ENCODE results near the gene STX8. TPM values are rescaled to one million over a fixed set of nuclear protein-coding genes. Genes with fewer than 3 reads are reported as not detected.

STX8 gene
- total RNA-seq, 1 donor from 2014 or later = 57.8 TPM

DNA sequence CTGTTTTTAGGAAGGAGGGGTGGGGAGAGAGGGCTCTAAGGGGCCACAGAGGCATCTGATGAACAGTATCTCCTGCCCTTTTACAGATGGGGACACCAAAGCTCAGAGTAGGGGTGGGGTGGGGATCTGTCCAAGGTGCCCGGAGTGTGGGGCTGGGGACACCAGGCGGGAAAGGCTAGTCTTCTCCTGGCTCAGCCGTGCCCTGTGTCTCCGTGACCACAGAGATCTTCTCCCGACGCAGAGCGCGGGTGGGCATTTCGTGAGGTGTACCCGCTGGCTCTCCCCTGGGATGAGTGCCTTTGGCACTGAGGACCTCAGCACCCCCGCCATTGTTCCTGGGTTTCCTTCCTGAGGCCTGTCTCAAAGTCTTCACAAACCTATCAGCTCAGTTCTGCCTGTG lies 344.8 kb downstream of the STX8 start:
- no peaks in the 10 kb centered on the region for H3K4me1 ChIP-seq
- peaks cover 32% of the 10 kb centered on the region for H3K27me3 ChIP-seq (ENCODE audit: low read depth)
- intact Hi-C loops (cut with DNase I) = no loop called here
- H3K36me3 ChIP-seq = no peaks in the 10 kb centered on the region
- H3K4me3 ChIP-seq = no peak overlapping the region
- TF ChIP-seq, protein P1, sequence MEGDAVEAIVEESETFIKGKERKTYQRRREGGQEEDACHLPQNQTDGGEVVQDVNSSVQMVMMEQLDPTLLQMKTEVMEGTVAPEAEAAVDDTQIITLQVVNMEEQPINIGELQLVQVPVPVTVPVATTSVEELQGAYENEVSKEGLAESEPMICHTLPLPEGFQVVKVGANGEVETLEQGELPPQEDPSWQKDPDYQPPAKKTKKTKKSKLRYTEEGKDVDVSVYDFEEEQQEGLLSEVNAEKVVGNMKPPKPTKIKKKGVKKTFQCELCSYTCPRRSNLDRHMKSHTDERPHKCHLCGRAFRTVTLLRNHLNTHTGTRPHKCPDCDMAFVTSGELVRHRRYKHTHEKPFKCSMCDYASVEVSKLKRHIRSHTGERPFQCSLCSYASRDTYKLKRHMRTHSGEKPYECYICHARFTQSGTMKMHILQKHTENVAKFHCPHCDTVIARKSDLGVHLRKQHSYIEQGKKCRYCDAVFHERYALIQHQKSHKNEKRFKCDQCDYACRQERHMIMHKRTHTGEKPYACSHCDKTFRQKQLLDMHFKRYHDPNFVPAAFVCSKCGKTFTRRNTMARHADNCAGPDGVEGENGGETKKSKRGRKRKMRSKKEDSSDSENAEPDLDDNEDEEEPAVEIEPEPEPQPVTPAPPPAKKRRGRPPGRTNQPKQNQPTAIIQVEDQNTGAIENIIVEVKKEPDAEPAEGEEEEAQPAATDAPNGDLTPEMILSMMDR (IDR thresholded peaks at IDR 0.05) = no peak
- no peaks in the 10 kb centered on the region for H3K9me3 ChIP-seq
- no peak overlapping the region for H3K27ac ChIP-seq
- DNase-seq (peak; percentile 34), ATAC-seq (no peak)

DNA sequence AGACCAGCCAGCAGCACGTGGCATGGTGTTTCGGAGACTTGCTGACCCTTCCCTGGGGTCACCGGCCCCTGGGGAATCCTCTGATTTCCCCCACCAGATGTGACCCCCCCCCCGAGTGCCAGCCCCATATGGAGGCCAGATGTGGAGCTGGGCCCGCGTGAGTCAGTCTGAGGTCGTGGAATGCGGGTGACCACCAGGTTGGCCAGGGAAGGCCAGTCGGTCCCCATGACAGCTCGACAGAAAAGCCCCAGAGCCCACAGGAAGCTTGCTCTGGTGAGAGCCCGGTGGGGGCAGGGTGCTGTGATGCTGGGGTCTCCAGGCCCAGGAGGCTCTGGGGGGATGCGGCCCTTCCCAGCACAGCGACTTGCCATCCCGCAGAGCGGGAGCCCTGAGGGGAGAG lies 345.3 kb downstream of the STX8 start:
- no peak for DNase-seq

DNA sequence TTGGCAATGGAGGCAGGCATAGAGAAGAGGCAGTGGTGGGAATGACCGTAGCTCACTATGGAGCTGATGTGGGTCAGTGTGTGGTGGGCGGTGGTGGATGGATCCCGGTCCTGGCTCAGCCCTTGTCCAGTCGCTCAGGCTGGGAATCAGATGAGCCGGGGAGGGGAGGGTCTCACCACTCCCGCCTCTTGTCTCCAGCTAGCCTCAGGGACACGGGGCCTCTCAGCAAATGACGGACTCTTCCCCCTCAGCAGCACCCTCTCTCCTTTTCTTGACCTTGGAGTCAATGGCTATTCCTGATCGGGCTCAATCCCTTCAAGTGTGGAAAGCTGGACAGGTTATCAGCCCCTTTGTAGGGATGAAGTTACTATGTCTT lies 345.8 kb downstream of the STX8 start:
- intact Hi-C loops (cut with DNase I) = no loop called here
- H3K9me3 ChIP-seq = no peaks in the 10 kb centered on the region
- TF ChIP-seq, protein P1 (IDR thresholded peaks at IDR 0.05) = no peak
- no peaks in the 10 kb centered on the region for H3K4me1 ChIP-seq
- ATAC-seq (no peak), DNase-seq (no peak)
- H3K4me3 ChIP-seq = no peak overlapping the region
- H3K36me3 ChIP-seq = no peaks in the 10 kb centered on the region
- H3K27me3 ChIP-seq (ENCODE audit: low read depth) = peaks cover 32% of the 10 kb centered on the region
- no peak overlapping the region for H3K27ac ChIP-seq

More for the DNA sequence above, 345.3 kb downstream of the STX8 start:
- H3K4me1 ChIP-seq = no peaks in the 10 kb centered on the region
- no peak for ATAC-seq
- TF ChIP-seq, protein P1 (IDR thresholded peaks at IDR 0.05) = no peak
- peaks cover 32% of the 10 kb centered on the region for H3K27me3 ChIP-seq (ENCODE audit: low read depth)
- no peaks in the 10 kb centered on the region for H3K36me3 ChIP-seq
- H3K27ac ChIP-seq = no peak overlapping the region
- H3K4me3 ChIP-seq = no peak overlapping the region
- intact Hi-C loops (cut with DNase I) = no loop called here
- no peaks in the 10 kb centered on the region for H3K9me3 ChIP-seq

DNA sequence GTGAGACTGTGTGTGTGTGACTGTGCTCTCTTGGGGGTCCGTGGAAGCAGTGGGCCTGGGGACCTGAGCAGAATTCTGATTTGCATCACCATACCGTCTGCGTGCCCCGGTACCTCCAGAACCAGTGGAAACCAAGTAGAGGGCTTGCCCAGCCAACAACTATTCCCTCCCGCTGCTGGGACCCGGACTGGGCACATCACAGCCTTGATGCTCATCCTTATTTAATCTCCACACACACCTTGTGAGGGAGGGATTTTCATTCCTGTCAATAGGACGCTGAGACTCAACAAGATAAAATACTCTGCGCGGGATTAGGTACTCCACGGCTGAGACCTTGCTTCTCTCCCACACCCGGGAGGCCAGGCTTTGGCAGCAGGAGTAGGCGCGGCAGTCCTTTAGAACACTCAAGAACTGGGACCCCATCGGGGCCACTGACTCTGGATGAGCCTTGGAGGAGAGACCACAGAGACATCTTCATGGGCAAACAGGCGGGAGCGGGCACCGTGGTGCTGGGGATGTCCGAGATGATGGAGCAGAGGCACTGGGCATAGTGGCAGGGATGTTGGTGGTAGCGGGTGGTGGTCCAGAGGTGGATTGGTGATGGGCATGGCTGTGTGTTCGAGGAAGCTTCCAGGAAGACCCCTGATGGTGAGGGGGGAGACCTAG lies 346.3 kb downstream of the STX8 start:
- Histone ChIP-seq H3K9me3 (no peaks in the 10 kb centered on the region), H3K4me3 (no peak overlapping the region), H3K36me3 (no peaks in the 10 kb centered on the region), H3K4me1 (no peaks in the 10 kb centered on the region), H3K27ac (no peak overlapping the region), H3K27me3 (ENCODE audit: low read depth) (peaks cover 28% of the 10 kb centered on the region)
- no peak for ATAC-seq
- intact Hi-C loops (cut with DNase I) = no loop called here
- DNase-seq = no peak
- TF ChIP-seq, protein P1 (IDR thresholded peaks at IDR 0.05) = no peak

DNA sequence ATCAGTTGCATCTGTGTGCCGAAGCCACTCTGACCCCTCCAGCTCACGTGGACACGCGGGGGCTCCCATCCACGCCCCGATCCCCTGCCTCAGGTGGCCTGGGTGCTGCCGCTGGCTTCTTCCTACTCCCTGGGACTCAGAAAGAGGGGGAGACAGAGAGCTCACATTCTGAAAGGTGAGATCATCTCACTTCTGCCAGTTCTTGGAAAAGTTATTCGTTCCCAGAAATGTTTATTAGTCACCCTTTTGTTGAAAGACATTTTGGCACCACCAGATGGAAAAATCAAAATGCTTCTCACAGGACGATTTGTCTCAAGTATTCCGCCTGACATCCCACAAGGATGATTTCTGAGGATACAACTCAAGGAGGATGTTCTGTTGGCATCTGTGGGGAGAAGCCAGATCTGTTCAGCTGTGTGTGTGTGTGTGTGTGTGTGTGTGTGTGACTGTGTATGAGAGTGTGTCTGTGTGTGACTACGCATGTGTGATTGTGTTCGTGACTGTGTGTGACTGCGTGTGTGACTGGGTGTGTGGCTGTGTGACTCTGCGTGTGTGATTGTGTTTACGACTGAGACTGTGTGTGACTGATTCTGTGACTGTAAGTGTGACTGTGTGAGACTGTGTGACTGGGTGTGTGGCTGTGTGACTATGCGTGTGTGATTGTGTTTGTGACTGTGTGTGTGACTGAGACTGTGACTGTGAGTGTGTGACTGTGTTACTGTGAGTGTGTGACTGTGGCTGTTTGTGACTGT lies 347.0 kb downstream of the STX8 start:
- H3K27me3 ChIP-seq (ENCODE audit: low read depth) = peaks cover 22% of the 10 kb centered on the region
- H3K9me3 ChIP-seq = no peaks in the 10 kb centered on the region
- ATAC-seq = no peak
- H3K4me1 ChIP-seq = no peaks in the 10 kb centered on the region
- H3K4me3 ChIP-seq = no peak overlapping the region
- no peak overlapping the region for H3K27ac ChIP-seq
- no peak for DNase-seq
- TF ChIP-seq, protein P1 (IDR thresholded peaks at IDR 0.05) = no peak
- no peaks in the 10 kb centered on the region for H3K36me3 ChIP-seq
- intact Hi-C loops (cut with DNase I) = no loop called here

Measured in lower lobe of right lung (tissue), 2 donors.